Liver (tissue), 3 donors: ENCODE results near the gene LRRFIP1.

ENCODE experiments used
- EGR1 ChIP-seq, 2 donors: IDR thresholded peaks; 2 replicates each; pipeline ENCODE4 v1.6.1; 2016 to 2018; ENCODE audit warnings: antibody characterized with exemption in 2 of 2, low read depth in 2 of 2
- FOXA1 ChIP-seq: IDR thresholded peaks from 2 replicates; pipeline ENCODE4 v1.6.1; 2016; ENCODE audit warnings: antibody characterized with exemption
- GABPA ChIP-seq, 2 donors: IDR thresholded peaks in 1 of 2; conservative IDR thresholded peaks in 1 of 2; 2 replicates each; pipeline ENCODE4 v1.6.1; 2016; ENCODE audit warnings: antibody characterized with exemption in 2 of 2, mild to moderate bottlenecking in 1 of 2, moderate library complexity in 1 of 2
- JUND ChIP-seq, 2 donors: IDR thresholded peaks; 2 replicates each; pipeline ENCODE4 v1.6.1; 2016; ENCODE audit warnings: antibody characterized with exemption in 2 of 2
- NR2F2 ChIP-seq: IDR thresholded peaks from 2 replicates; pipeline ENCODE4 v1.6.1; 2016; ENCODE audit warnings: antibody characterized with exemption
- RAD21 ChIP-seq, 2 donors: IDR thresholded peaks; 2 replicates each; pipeline ENCODE4 v1.6.1; 2016; ENCODE audit warnings: antibody characterized with exemption in 2 of 2, mild to moderate bottlenecking in 2 of 2
- SP1 ChIP-seq: IDR thresholded peaks from 2 replicates; pipeline ENCODE4 v1.6.1; 2018; ENCODE audit warnings: antibody characterized with exemption, mild to moderate bottlenecking
- TAF1 ChIP-seq: conservative IDR thresholded peaks from 2 replicates; pipeline ENCODE4 v1.6.1; 2016; ENCODE audit warnings: antibody characterized with exemption, mild to moderate bottlenecking
- YY1 ChIP-seq: IDR thresholded peaks from 2 replicates; pipeline ENCODE4 v1.6.1; 2016; ENCODE audit warnings: antibody characterized with exemption, mild to moderate bottlenecking
- TF ChIP-seq, protein P1 (sequence below): fragments of 150-350 bp; IDR thresholded peaks from 2 replicates; pipeline ENCODE4 v1.5.1; 2017; ENCODE audit warnings: improper control_type of control experiment, low read depth, low read length; ENCODE audit not compliant: missing input control
- TF ChIP-seq, protein P2 (sequence below): IDR thresholded peaks from 2 replicates; pipeline ENCODE4 v1.6.1; 2016; ENCODE audit warnings: antibody characterized with exemption, mild to moderate bottlenecking
- TF ChIP-seq, protein P3 (sequence below): IDR thresholded peaks from 2 replicates; pipeline ENCODE4 v1.6.1; 2016; ENCODE audit warnings: antibody characterized with exemption
- TF ChIP-seq, protein P4 (sequence below): IDR thresholded peaks from 2 replicates; pipeline ENCODE4 v1.6.1; 2016; ENCODE audit warnings: antibody characterized with exemption
- donor health status: healthy.
- donor health status: healthy.

DNA sequence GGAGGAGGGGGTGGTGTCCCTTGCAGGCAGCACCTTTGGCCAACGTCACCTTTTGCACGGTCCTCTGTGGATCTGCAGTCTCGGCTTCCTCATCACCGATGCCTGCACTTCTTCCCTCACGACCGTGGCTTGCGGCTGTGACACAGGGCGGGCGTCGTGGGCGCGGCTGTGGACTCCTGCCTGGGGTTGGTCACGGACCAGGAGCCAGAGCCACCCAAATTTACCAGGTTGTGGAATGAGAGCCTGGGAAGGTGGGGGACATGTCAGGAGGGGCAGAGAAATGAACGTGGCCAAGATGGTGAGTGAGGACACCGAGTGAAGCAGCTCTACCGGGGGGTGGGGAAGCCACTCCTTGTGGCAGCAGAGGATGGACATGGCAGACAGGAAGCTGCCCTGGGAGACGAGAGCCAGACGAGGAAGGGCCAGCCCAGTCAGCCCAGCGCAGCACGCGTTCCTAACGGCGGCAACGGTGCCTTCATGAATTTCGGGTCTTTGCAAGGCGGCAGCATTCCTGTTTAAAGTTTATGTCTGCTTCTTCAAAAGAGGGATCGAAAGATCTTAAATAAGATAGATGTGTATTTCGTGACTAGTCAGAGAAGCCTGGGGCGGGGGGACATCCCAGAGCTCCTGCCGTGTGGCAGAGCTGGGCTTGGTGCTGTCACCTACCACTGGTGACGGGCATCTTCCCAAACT lies 84.2 kb downstream of the LRRFIP1 start:
- no peak for TF ChIP-seq RAD21 (IDR thresholded peaks at IDR 0.05)
- TF ChIP-seq, protein P1, sequence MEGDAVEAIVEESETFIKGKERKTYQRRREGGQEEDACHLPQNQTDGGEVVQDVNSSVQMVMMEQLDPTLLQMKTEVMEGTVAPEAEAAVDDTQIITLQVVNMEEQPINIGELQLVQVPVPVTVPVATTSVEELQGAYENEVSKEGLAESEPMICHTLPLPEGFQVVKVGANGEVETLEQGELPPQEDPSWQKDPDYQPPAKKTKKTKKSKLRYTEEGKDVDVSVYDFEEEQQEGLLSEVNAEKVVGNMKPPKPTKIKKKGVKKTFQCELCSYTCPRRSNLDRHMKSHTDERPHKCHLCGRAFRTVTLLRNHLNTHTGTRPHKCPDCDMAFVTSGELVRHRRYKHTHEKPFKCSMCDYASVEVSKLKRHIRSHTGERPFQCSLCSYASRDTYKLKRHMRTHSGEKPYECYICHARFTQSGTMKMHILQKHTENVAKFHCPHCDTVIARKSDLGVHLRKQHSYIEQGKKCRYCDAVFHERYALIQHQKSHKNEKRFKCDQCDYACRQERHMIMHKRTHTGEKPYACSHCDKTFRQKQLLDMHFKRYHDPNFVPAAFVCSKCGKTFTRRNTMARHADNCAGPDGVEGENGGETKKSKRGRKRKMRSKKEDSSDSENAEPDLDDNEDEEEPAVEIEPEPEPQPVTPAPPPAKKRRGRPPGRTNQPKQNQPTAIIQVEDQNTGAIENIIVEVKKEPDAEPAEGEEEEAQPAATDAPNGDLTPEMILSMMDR, result no peak
- TF ChIP-seq, protein P2, sequence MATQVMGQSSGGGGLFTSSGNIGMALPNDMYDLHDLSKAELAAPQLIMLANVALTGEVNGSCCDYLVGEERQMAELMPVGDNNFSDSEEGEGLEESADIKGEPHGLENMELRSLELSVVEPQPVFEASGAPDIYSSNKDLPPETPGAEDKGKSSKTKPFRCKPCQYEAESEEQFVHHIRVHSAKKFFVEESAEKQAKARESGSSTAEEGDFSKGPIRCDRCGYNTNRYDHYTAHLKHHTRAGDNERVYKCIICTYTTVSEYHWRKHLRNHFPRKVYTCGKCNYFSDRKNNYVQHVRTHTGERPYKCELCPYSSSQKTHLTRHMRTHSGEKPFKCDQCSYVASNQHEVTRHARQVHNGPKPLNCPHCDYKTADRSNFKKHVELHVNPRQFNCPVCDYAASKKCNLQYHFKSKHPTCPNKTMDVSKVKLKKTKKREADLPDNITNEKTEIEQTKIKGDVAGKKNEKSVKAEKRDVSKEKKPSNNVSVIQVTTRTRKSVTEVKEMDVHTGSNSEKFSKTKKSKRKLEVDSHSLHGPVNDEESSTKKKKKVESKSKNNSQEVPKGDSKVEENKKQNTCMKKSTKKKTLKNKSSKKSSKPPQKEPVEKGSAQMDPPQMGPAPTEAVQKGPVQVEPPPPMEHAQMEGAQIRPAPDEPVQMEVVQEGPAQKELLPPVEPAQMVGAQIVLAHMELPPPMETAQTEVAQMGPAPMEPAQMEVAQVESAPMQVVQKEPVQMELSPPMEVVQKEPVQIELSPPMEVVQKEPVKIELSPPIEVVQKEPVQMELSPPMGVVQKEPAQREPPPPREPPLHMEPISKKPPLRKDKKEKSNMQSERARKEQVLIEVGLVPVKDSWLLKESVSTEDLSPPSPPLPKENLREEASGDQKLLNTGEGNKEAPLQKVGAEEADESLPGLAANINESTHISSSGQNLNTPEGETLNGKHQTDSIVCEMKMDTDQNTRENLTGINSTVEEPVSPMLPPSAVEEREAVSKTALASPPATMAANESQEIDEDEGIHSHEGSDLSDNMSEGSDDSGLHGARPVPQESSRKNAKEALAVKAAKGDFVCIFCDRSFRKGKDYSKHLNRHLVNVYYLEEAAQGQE, result no peak
- no peak for TF ChIP-seq YY1
- TF ChIP-seq SP1, result no peak
- TF ChIP-seq TAF1, result no peak
- TF ChIP-seq, protein P3, sequence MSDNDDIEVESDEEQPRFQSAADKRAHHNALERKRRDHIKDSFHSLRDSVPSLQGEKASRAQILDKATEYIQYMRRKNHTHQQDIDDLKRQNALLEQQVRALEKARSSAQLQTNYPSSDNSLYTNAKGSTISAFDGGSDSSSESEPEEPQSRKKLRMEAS, result no peak
- no peak for TF ChIP-seq NR2F2
- no peak for TF ChIP-seq GABPA (IDR thresholded peaks at IDR 0.05 in 1 of 2, conservative IDR thresholded peaks at IDR 0.05 in 1 of 2)
- TF ChIP-seq FOXA1, result no peak
- TF ChIP-seq JUND (IDR thresholded peaks at IDR 0.05), result no peak
- no peak for TF ChIP-seq EGR1 (IDR thresholded peaks at IDR 0.05; ENCODE audit: low read depth in 2 of 2)
- TF ChIP-seq, protein P4, sequence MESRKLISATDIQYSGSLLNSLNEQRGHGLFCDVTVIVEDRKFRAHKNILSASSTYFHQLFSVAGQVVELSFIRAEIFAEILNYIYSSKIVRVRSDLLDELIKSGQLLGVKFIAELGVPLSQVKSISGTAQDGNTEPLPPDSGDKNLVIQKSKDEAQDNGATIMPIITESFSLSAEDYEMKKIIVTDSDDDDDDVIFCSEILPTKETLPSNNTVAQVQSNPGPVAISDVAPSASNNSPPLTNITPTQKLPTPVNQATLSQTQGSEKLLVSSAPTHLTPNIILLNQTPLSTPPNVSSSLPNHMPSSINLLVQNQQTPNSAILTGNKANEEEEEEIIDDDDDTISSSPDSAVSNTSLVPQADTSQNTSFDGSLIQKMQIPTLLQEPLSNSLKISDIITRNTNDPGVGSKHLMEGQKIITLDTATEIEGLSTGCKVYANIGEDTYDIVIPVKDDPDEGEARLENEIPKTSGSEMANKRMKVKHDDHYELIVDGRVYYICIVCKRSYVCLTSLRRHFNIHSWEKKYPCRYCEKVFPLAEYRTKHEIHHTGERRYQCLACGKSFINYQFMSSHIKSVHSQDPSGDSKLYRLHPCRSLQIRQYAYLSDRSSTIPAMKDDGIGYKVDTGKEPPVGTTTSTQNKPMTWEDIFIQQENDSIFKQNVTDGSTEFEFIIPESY, result no peak
